Measurements from ENCODE around the gene LGSN. TPM values are rescaled to one million over a fixed set of nuclear protein-coding genes. Genes with fewer than 3 reads are reported as not detected.

Gene LGSN
- total and polyA plus RNA-seq, 2 experiments from 2014 or later = 2.6 to 4.1 TPM

GRCh38 chr6:63355632-63356031 lies 35.8 kb upstream of the LGSN start:
- no peaks in the 10 kb centered on the region for H3K27me3 ChIP-seq
- DNase-seq (ENCODE audit: low spot score) = no peak
- TF ChIP-seq EZH2phosphoT487 (IDR thresholded peaks at IDR 0.05; ENCODE audit: low read depth, severe bottlenecking, unreplicated experiment) (no peak), CTCF (IDR thresholded peaks at IDR 0.05; ENCODE audit: poor library complexity) (no peak), EZH2 (IDR thresholded peaks at IDR 0.05; ENCODE audit: borderline replicate concordance) (no peak)
- peaks cover 9% of the 10 kb centered on the region for H3K4me1 ChIP-seq (ENCODE audit: insufficient read depth)
- no peaks in the 10 kb centered on the region for H3K36me3 ChIP-seq (replicated peaks; ENCODE audit: insufficient read depth, low read depth)
- no peaks in the 10 kb centered on the region for H3K79me2 ChIP-seq
- no peak overlapping the region for H3K4me3 ChIP-seq
- no peak overlapping the region for H2AFZ ChIP-seq
- H4K20me1 ChIP-seq (ENCODE audit: insufficient read depth, poor library complexity, severe bottlenecking) = no peaks in the 10 kb centered on the region
- H3K9me2 ChIP-seq (replicated peaks; ENCODE audit: insufficient read depth) = no peaks in the 10 kb centered on the region
- 95% methylated on average over 4 of the region's 4 CpGs for WGBS (ENCODE audit: low lambda C conversion rate, missing lambda C conversion rate)
- no peaks in the 10 kb centered on the region for H3K9me3 ChIP-seq (ENCODE audit: low read depth)
- no peak overlapping the region for H3K27ac ChIP-seq
- H3K4me2 ChIP-seq = no peak overlapping the region

GRCh38 chr6:63353286-63353630 lies 33.5 kb upstream of the LGSN start:
- Histone ChIP-seq H3K4me2 (no peak overlapping the region), H4K20me1 (ENCODE audit: insufficient read depth, poor library complexity, severe bottlenecking) (no peaks in the 10 kb centered on the region), H3K9me2 (replicated peaks; ENCODE audit: insufficient read depth) (no peaks in the 10 kb centered on the region), H3K27ac (peak overlapping the region; percentile 15), H3K9me3 (ENCODE audit: low read depth) (no peaks in the 10 kb centered on the region), H2AFZ (no peak overlapping the region), H3K4me3 (no peak overlapping the region), H3K36me3 (replicated peaks; ENCODE audit: insufficient read depth, low read depth) (no peaks in the 10 kb centered on the region), H3K79me2 (no peaks in the 10 kb centered on the region), H3K27me3 (no peaks in the 10 kb centered on the region), H3K4me1 (ENCODE audit: insufficient read depth) (peaks cover 9% of the 10 kb centered on the region)
- no peak for DNase-seq (ENCODE audit: low spot score)
- no peak for TF ChIP-seq EZH2phosphoT487 (IDR thresholded peaks at IDR 0.05; ENCODE audit: low read depth, severe bottlenecking, unreplicated experiment)
- no peak for TF ChIP-seq CTCF (IDR thresholded peaks at IDR 0.05; ENCODE audit: poor library complexity)
- no peak for TF ChIP-seq EZH2 (IDR thresholded peaks at IDR 0.05; ENCODE audit: borderline replicate concordance)
- 100% methylated on average over 1 of the region's 1 CpG for WGBS (ENCODE audit: low lambda C conversion rate, missing lambda C conversion rate)

- H3K4me1 ChIP-seq (ENCODE audit: insufficient read depth) = peaks cover 9% of the 10 kb centered on the region
- no peaks in the 10 kb centered on the region for H3K36me3 ChIP-seq (replicated peaks; ENCODE audit: insufficient read depth, low read depth)
- H2AFZ ChIP-seq = peak overlapping the region; percentile 12
- H4K20me1 ChIP-seq (ENCODE audit: insufficient read depth, poor library complexity, severe bottlenecking) = no peaks in the 10 kb centered on the region
- no peak overlapping the region for H3K4me3 ChIP-seq
- H3K4me2 ChIP-seq = peak overlapping the region; percentile 9
- TF ChIP-seq EZH2 (IDR thresholded peaks at IDR 0.05; ENCODE audit: borderline replicate concordance) (no peak), CTCF (IDR thresholded peaks at IDR 0.05; ENCODE audit: poor library complexity) (peak; percentile 81), EZH2phosphoT487 (IDR thresholded peaks at IDR 0.05; ENCODE audit: low read depth, severe bottlenecking, unreplicated experiment) (no peak)
- H3K79me2 ChIP-seq = no peaks in the 10 kb centered on the region
- H3K27me3 ChIP-seq = no peaks in the 10 kb centered on the region
- peak; percentile 71 for DNase-seq (ENCODE audit: low spot score)
- 63% methylated on average over 7 of the region's 7 CpGs for WGBS (ENCODE audit: low lambda C conversion rate, missing lambda C conversion rate)
- H3K9me3 ChIP-seq (ENCODE audit: low read depth) = no peaks in the 10 kb centered on the region
- no peaks in the 10 kb centered on the region for H3K9me2 ChIP-seq (replicated peaks; ENCODE audit: insufficient read depth)
- peak overlapping the region; percentile 15 for H3K27ac ChIP-seq
Measured at GRCh38 chr6:63352544-63353285, 32.9 kb upstream of the LGSN start.
